PC-3 (cell line): ENCODE measurements around the gene SLC5A6.

Experiments used
- CTCF ChIP-seq: fragments of 300-600 bp; sonication (generic); conservative IDR thresholded peaks from 2 replicates; pipeline ENCODE4 v1.5.1; 2017; ENCODE audit warnings: antibody characterized with exemption, low read depth, mild to moderate bottlenecking, low read length
- EZH2 ChIP-seq: fragments of 300-600 bp; sonication (generic); IDR thresholded peaks from one replicate; pipeline ENCODE4 v1.6.1; 2017; ENCODE audit warnings: antibody characterized with exemption, mild to moderate bottlenecking, low read length; ENCODE audit not compliant: unreplicated experiment

DNA sequence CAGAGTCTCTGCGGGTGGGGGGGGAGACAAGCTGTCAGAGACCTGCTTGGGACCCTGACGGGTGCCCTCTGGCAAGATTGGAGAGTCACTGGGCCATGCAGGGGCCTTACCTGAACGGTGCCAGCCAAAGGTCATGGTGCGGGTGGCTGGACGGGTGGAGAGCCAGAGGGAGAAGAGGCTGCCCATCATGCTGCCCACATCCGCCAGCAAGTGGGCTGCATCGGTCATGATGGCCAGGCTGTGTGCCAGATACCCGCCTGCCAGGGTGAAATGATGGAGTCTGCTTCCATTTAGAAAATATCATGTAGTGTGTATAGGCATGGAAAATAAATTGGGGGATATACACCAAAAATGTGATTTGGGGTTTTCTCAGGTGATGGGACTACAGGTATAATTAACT lies 46.0 kb upstream of the SLC5A6 start:
- TF ChIP-seq CTCF, result no peak
- no peak for TF ChIP-seq EZH2
